GM10266 (cell line): ENCODE measurements around the gene AHCY.
"Not testable (repeated sequence)": the region's sequence is repeated elsewhere in the genome, so short reads cannot be mapped to it uniquely, and the experiment has no call there.

Experiments
- DNase-seq: peaks from one replicate; pipeline ENCODE4 v3.0.0; 2012; ENCODE audit errors: extremely low spot score
- TF ChIP-seq, protein P1 (sequence below): IDR thresholded peaks from 2 replicates; pipeline ENCODE4 v1.5.1; 2012; ENCODE audit warnings: mild to moderate bottlenecking, low read depth; ENCODE audit not compliant: control insufficient read depth, insufficient read depth; ENCODE audit errors: missing control alignments

The AHCY gene

DNA sequence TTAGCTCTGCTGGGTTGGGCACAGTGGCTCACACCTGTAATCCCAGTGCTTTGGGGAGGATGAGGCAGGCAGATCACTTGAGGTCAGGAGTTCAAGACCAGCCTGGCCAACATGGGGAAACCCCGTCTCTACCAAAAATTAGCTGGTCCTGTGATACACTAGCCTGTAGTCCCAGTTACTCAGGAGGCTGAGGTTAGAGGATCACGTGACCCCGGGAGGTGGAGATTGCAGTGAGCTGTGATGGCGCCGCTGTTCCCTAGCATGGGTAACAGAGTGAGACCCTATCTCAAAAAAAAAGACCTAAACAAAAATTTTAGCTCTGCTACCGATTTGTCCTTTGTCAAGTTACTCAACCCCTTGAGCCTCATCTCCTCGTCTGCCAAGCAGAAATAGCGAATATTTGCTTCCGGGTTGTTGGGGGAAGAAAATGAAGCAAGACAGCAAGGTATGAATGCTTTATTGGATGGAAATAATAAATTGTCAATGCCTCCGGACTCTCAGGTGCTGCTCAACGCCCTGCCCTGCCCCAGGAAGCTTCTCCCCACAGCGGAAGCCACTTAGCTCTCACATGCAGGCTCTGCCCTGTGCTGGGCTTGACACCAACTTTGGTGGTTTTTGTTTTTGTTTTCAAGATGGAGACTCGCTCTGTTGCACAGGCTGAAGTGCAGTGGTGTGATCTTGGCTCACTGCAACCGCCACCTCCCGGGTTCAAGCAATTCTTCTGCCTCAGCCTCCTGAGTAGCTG is 35.0 kb upstream of the AHCY start:
- TF ChIP-seq, protein P1, sequence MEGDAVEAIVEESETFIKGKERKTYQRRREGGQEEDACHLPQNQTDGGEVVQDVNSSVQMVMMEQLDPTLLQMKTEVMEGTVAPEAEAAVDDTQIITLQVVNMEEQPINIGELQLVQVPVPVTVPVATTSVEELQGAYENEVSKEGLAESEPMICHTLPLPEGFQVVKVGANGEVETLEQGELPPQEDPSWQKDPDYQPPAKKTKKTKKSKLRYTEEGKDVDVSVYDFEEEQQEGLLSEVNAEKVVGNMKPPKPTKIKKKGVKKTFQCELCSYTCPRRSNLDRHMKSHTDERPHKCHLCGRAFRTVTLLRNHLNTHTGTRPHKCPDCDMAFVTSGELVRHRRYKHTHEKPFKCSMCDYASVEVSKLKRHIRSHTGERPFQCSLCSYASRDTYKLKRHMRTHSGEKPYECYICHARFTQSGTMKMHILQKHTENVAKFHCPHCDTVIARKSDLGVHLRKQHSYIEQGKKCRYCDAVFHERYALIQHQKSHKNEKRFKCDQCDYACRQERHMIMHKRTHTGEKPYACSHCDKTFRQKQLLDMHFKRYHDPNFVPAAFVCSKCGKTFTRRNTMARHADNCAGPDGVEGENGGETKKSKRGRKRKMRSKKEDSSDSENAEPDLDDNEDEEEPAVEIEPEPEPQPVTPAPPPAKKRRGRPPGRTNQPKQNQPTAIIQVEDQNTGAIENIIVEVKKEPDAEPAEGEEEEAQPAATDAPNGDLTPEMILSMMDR: no peak
- DNase-seq: no peak

DNA sequence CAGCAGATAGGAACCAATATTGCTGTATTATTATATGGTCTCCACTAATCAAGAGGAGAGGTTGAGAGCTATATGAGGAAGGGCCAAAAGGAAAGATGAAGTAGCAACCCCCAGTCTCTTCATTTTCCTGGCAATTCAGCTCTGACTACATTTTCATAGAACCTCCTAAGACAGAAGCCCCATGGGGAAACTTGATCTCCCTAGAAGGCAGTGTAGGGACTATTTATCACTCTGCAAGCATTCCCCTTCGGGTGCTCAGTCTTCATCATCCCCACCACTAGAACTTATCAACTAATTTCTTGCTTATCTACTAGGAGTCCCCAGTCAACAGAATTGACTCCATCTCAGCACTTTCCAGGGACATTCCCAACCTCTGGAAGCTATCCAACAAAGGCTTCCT is 34.4 kb upstream of the AHCY start:
- TF ChIP-seq, protein P1: no peak
- DNase-seq: no peak

DNA sequence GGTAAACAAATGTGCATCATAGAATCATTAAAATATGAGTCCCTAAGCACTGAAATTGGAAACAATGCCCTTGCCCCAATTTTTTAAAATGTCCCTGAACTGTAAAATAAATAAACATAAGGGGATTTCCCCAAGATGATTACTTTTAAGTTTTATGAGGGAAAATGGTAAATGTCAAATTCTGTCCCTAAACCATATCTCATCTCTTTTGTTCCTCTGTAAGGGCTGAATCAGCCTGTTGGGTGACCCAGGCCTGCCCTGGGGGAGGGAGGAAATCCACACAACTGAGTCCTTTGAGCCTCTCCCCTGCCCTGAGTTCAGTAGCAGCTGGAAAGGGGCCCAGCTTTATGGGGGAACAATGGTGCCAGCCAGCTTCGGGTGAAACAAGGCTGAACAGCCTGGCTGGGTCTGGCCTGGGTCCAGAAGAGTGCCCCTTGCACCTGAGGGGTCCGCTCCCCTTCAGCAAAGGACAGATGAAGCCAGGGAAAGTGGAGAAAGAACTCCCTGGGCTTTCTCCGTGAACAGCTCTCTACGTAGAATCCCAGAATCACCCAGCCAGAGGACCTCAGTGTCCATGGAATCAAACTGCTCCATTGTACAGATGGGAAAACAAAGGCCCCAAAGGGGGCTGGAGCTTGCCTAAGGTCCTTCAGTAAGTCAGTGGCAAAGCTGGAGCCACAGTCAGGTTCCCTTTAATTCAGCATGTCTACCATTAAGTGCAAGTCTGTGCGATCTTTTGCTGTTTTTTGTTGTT is 31.7 kb upstream of the AHCY start:
- DNase-seq: no peak
- TF ChIP-seq, protein P1: no peak

GRCh38 chr20:34333786-34334185 is 30.6 kb upstream of the AHCY start:
- no peak for DNase-seq
- TF ChIP-seq, protein P1: no peak

DNA sequence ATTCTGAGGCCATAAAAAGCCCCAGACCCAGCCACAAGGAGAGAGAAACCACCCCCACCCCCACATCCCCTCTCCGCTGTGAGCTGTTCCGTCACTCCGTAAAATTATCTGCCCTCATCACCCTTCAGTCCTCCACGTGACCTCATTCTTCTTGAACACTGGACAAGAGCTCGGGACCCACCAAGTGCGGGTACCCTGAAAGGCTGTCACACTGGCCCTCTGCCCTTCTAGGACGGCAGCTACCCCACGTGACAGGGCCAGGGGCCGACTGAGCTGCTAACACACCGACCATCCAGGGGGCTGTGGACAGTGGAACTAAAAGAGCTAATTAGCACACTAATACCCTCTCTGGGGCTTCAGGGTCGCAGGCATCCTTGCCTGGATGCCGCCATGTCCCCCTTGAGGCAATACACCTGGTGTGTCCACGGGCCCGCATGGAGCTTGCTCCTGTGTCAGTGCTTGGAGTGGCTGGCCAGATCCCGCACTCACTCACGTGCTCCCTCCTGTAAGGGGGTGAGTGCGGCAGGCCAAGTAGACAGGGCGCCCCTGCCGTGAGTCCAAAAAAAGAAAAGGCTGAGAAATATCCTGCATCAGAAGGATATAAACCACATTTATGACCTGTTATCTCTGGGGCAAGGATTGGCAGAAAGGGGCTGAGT is 29.2 kb upstream of the AHCY start:
- TF ChIP-seq, protein P1: no peak

DNA sequence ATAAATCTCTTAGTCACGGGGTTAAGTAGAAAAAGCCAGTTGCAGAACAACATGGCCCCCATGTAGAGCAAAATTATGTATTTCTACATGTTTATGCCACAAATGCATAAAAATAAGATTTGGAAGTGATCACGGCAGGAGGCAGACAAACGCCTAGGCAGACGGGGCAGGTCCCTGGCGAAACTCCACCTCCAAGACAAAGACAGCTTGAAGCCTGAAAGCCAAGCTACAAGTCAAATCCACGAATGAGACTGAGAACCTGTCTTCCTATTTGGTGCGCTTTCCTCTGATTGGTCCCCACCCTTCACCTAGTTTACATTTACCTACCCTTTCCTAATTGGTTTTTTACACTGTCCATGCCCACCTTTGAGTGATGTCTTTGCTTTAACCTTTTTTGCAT is 28.7 kb upstream of the AHCY start:
- DNase-seq: no peak
- TF ChIP-seq, protein P1: no peak

More for the DNA sequence above, 29.2 kb upstream of the AHCY start:
- no peak for DNase-seq

- DNase-seq: not testable (repeated sequence)
These were observed 27.8 kb upstream of the AHCY start for GRCh38 chr20:34330861-34331544.
